A549 treated with ZK216348 at 1 μM for 4 hours (cell line): ENCODE measurements around the gene TJAP1. TPM values are rescaled to one million over a fixed set of nuclear protein-coding genes. Genes with fewer than 3 reads are reported as not detected.

Experiments used
- total RNA-seq: library from RNA; stranded (reverse); fragments of 200-300 nt; extraction: Qiagen RNA extraction; gene quantifications from 5 replicates; pipeline ENCODE4 v1.2.3, GENCODE V29; 2022; ENCODE audit warnings: low read depth

The TJAP1 gene, protein sequence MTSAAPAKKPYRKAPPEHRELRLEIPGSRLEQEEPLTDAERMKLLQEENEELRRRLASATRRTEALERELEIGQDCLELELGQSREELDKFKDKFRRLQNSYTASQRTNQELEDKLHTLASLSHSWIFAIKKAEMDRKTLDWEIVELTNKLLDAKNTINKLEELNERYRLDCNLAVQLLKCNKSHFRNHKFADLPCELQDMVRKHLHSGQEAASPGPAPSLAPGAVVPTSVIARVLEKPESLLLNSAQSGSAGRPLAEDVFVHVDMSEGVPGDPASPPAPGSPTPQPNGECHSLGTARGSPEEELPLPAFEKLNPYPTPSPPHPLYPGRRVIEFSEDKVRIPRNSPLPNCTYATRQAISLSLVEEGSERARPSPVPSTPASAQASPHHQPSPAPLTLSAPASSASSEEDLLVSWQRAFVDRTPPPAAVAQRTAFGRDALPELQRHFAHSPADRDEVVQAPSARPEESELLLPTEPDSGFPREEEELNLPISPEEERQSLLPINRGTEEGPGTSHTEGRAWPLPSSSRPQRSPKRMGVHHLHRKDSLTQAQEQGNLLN
- total RNA-seq, result 13.1 to 21.7 TPM (median 18.4 TPM) in 5 replicates

DNA sequence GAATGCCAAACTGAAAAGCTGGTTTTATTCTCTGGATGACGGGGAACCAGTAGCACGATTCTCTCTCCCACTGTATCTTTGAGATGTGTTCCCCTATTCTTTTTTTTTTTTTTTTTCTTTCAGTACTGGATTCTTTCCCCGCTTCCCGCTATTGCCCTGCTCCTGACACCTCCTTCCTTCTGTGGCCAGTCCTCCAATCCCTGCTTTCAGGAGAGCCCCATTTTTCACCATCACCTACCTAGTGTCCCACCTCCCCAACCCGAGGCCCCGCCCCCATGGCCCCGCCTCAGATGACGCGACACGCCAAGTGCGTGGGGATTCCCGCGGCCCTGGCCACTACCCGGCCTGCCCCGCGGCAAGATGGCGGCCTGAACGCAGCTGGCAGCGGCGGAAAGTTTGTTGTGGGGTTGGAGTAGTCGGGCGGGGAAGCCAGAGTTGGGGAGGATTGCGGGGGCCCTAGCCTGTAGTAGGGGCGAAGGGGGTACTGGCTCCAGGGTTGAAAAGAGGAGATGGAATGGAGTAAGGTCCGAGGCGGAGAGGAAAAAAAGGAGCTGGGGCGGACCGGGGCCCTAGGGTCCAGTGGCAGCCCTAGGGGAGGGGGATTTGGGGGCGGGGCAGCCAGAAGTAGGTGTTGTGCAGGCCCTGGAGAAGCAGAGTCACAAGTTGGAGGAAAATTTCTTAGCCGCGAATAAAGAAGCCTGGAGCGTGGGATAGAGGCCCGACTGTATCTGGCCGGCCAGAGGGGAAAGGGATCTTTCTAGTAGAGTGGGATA is at the start of gene TJAP1:
Gene TJAP1 (plus strand): TSS at position 336 of the 773 bp plus-strand sequence. CDS start 21,432 bp downstream, outside the sequence.

DNA sequence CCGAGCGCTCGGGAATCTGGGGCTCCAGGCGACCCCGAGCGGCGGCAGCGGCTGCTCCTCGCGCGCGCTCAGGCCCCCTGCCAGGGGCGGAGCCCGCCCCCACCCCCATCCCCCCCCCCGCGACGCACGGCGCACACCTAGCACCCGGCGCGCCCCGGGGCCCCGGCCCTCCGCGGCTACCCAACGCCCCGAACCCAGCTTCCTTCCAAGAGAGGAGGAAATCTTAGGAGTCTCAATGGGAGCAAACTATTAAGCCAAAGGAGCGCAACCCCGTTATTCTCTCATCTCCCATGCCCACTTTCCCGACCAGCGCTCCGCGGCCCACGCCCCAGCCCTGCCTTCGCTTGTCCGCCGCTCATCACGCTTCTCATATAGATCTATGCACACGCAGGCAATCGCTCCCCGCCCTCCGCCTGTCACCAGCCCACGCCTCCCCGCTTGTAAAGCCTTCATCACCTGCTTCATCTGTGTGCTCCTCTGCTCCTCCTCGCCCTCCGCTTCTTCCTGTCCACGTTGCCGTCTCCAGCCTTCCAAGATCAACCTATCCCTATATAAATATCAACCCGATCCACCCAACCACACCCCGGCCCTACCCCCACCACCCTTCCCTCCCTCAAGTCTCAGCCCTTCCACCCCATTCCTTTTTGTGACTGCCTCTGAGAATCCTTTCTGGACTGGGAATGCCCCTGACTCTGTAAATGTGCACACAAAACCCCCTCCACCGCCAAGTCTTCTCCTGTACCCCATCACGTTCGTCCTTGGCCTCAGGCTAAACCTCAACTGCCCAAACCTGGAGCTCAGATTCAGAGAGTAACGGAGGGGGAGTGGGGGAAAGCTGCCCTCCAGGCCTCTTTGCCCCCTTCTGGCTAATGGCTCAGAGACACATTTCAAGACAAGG is 21.6 kb upstream of the TJAP1 start, which contains the start of gene DLK2:
Gene DLK2 (minus strand): TSS at position 18 of the 898 bp plus-strand sequence. CDS start 723 bp downstream, outside the sequence.

DNA sequence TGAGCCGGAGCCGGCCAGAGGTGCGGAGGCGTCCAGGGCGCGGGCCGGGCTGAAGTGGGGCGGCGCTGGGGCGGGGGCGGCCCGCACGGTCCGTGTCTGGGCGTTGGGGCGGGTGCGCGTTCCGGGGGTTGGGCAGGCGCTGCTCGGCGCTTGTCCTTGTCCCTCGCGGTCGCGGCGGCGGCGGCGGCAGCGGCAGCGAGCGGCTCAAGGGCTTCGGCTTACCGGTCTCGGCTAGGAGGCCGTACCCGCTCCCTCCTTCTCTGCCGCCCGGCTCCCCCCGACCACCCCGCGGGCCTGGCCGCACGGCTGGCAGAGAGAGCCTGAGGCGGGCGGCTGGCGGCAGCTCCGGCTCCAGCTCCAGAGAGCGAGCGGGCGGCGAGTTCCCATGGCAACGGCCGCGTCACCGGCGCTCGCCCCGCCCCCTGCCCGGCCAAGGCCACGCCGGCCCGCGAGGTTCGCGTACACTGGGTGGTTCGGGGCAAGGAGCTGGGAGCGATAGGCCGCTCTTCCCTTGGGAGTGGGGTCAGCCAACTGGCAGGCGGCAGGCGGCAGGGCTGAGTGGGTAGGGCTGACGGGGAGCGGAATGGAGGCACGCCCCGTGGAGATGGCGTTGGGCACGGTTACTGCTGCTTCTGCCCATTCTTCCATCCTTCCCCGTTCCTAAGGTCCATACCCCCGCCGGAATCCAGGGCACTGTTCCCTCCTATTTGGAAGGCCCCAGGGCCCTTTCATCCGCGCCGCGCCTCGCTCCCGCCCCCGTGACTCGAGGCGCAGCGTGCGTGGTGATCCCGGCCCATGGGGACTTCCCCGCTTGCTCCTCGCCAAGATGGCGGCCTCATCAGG is 32.8 kb downstream of the TJAP1 start, which contains the start of gene LRRC73:
Gene LRRC73 (minus strand): TSS at position 363 of the 843 bp plus-strand sequence. CDS start 561 bp downstream, outside the sequence.

DNA sequence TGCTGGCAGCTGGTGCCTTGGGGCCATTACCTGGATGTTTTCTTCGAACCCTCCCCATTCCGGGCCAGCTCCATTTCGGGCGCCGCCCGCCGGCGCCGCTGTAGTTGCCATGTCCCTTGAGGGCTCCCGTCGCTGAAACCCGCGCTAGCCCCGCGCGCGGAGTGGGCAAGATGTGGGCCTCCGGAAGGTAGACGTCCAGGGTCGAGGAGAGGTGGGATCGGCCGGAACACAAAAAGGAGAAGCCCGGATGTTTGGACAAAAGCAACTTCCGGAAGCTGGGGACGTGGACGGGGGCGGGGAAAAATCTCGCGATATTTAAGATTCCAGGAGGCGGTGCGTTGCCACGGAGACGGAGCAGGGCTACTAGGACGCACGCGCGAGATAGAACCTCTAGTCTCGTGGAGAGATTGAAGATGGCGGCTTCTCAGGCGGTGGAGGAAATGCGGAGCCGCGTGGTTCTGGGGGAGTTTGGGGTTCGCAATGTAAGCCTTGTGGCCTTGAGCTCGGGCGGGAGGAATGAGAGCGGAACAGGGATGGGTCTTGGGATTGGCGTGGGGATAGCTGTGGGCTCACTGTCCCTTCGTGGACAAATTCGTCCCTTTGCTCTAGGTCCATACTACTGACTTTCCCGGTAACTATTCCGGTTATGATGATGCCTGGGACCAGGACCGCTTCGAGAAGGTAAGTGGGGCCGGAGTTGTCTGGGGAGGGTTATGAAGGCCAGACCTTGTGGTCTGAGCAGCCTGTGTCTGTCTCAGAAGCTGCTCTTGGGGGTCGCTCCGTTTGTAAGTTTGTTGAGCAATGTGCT is 39.5 kb downstream of the TJAP1 start, which contains the start of the genes POLR1C and YIPF3:
Gene POLR1C (plus strand): TSS at position 393 of the 808 bp plus-strand sequence. CDS start 21 bp downstream, at position 414.
Gene YIPF3 (minus strand): TSS at position 230 of the 808 bp plus-strand sequence. CDS start 119 bp downstream, at position 111.

Other genes starting within 250 kb of the TJAP1 start
- 55.7 to 104 TPM (median 97.9 TPM) in 5 replicates for gene DNPH1, start 248.1 kb upstream of the TJAP1 start, total RNA-seq
- gene TTBK1, start 234.1 kb upstream of the TJAP1 start, total RNA-seq, result 0.06 to 0.10 TPM (median 0.08 TPM) in 4 of 5 replicates, not detected in the other
- gene SLC22A7, start 179.3 kb upstream of the TJAP1 start, total RNA-seq, result not detected in 5 replicates
- 0.28 to 0.64 TPM (median 0.44 TPM) in 4 of 5 replicates, not detected in the other for gene CRIP3, start 168.7 kb upstream of the TJAP1 start, total RNA-seq
- gene ZNF318, start 107.9 kb upstream of the TJAP1 start, total RNA-seq, result 3.7 to 6.0 TPM (median 5.2 TPM) in 5 replicates
- 6.8 to 11.0 TPM (median 10.0 TPM) in 5 replicates for gene ABCC10, start 50.0 kb upstream of the TJAP1 start, total RNA-seq
- 3.6 to 7.8 TPM (median 7.3 TPM) in 5 replicates for gene DLK2, start 22.0 kb upstream of the TJAP1 start, total RNA-seq
- 0.66 to 1.2 TPM (median 1.1 TPM) in 5 replicates for gene LRRC73, start 32.8 kb downstream of the TJAP1 start, total RNA-seq
- 62.4 to 73.2 TPM (median 71.4 TPM) in 5 replicates for gene YIPF3, start 39.4 kb downstream of the TJAP1 start, total RNA-seq
- gene POLR1C, start 39.5 kb downstream of the TJAP1 start, total RNA-seq, result 44.8 to 51.0 TPM (median 48.0 TPM) in 5 replicates
- 25.0 to 31.1 TPM (median 27.3 TPM) in 5 replicates for gene XPO5, start 98.5 kb downstream of the TJAP1 start, total RNA-seq
- gene POLH, start 98.6 kb downstream of the TJAP1 start, total RNA-seq, result 8.0 to 9.6 TPM (median 9.3 TPM) in 5 replicates
- gene GTPBP2, start 151.7 kb downstream of the TJAP1 start, total RNA-seq, result 16.6 to 23.2 TPM (median 21.3 TPM) in 5 replicates
- 31.7 to 39.7 TPM (median 34.6 TPM) in 5 replicates for gene MAD2L1BP, start 158.3 kb downstream of the TJAP1 start, total RNA-seq
- 0.13 to 0.31 TPM (median 0.24 TPM) in 5 replicates for gene RSPH9, start 167.5 kb downstream of the TJAP1 start, total RNA-seq
- 39.9 to 53.9 TPM (median 46.3 TPM) in 5 replicates for gene MRPS18A, start 210.2 kb downstream of the TJAP1 start, total RNA-seq